Measurements from ENCODE around the gene KIAA1549.

Gene KIAA1549

DNA sequence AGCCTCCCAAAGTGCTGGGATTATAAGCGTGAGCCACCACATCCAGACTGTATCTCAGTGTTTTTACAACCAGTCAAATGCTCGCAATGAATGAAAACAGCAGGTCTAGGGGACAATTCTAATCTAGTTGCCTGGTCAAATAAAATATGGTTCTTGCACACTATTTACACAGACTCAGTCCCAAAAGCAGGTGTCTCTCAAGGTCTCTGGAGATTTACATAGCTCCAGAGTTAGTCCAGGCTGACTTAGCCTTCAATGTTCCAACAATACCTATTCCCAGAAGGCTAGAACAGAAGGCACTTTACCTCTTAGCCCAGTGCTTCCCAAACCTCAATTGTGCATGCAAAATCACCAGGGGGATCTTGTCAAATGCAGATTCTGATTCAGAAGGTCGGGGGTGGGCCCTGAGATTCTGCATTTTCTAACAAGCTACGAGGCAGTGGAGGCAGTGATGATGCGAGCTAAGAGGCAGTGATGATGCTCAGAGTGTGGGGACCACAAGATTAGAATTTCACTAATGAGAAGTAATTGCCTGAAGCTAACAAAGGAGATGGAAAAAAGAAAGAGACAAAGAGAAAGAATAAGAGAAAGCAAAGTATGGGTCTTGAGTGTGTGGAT lies 6.4 kb downstream of the KIAA1549 start:
- DNase-seq (ENCODE audit: low read depth), result no peak

DNA sequence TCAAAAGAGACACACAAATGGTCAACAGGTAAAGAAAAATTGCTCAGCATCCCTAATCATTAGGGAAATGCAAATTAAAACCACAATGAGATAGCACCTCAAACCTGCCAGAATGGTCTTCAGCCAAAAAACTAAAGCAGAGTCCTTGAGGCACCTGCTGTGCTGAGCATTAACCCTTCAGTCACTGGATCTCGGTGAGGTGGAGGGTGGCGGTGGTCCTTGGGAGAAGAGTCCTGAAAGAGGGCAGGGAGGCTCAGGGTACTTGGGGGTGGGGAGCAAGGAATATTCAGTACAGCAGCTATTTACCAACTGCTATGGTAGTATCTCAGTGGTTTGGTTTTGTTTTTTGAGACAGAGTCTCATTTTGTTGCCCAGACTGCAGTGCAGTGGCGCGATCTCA lies 7.1 kb downstream of the KIAA1549 start:
- DNase-seq (ENCODE audit: low read depth), result no peak

DNA sequence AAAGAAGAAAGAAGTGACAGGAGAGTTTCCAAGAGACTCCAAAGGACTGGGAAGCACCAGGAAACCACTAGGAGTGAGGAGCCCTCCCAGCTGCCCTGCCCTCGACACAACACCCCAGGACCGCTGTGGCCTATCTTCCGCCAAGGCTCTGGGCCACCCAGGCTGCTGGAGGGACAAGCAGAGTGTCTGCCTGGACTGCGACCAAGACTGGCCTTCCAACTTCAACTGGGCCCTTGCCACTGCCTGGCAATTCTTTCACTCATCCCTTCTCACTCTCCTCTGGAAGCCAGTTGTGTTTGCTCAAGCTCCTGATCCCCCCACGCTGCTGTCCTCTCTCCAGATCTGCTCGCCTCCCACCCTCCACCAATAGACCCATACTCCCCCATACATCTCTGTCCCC lies 10.2 kb downstream of the KIAA1549 start:
- no peak for DNase-seq (ENCODE audit: low read depth)

DNA sequence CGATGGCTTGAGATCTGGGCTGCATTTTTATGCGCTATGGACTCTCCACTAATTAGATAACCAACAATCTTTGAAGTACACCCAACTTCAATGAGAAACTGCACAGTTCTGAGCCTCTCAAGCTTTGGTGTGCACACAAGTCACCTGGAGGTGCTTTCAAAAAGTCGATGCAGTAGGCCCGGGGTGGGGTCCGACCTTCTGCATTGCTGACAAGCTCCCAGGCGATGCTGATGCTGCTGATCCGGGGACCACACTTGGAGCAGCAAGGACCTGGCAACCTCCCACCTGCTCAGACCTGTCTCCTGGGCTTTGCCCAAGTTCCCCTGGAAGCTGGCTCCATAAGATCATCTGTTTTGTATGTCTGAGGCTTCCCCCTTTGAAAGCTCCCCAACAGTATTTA lies 10.7 kb downstream of the KIAA1549 start:
- no peak for DNase-seq (ENCODE audit: low read depth)

DNA sequence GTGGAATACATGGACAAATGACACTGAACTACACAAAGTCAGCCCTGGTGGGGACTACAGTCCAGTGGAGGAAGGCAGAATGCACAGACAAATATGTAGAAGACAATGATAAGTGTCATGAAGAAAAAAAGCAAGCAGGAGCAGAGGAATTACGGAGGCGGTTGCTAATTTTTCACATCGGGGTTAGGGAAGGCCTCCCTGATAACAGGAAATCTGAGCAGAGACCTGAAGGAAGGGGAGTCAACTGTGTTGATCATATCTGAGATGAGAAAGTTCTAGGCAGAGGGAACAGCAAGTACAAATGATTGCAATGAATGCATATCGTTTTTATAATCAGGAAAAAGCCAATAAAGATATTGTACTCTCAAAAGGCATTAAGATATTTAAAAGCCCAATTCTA lies 14.0 kb downstream of the KIAA1549 start:
- no peak for DNase-seq (ENCODE audit: low read depth)

DNA sequence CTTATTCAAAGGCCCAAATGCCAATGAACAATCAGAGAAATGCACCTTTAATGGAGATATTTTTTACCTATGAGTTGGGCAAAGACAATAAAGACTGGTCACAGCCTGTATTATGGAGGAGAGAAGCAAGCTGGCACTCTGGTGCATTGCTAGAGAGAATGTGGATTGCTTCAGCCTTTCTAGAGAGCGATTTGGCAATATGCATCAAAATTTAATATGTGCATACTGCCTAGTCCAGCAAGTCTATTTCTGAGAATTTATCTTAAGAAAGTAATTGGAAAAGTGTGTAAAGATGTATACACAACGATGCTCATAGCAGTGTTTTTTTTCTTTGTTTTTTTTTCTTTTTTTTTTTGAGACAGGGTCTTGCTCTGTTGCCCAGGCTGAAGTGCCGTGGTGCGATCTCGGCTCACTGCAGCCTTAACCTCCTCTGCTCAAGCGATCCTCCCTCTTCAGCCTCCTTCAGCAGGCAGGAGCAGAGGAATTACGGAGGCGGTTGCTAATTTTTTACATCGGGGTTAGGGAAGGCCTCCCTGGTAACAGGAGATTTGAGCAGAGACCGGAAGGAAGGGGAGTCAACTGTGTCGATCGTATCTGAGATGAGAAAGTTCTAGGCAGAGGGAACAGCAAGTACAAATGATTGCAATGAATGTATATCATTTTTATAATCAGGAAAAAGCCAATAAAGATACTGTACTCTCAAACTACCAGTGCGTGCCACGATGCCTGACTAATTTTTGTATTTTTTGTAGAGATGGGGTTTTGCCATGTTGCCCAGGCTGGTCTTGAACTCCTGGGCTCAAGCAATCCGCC lies 16.4 kb downstream of the KIAA1549 start:
- DNase-seq (ENCODE audit: low read depth), result no peak

DNA sequence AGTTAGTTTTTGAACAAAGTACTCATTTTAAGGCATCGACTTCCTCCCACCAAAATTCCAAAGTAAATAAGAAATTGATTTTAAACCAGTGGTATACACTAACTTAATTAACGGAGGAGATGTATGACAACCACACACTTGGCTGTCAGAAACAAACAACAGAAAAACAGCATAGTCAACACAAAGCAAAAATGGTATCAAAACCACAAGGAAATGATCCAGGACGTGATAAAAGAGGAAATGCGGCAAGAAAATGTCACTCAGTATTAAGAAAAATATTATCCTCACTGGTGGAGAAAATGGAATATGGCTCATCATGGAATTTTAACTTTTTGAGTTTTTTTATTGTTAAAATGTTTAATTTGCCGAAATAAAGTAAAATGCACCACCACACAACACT lies 17.5 kb downstream of the KIAA1549 start:
- no peak for DNase-seq (ENCODE audit: low read depth)

DNA sequence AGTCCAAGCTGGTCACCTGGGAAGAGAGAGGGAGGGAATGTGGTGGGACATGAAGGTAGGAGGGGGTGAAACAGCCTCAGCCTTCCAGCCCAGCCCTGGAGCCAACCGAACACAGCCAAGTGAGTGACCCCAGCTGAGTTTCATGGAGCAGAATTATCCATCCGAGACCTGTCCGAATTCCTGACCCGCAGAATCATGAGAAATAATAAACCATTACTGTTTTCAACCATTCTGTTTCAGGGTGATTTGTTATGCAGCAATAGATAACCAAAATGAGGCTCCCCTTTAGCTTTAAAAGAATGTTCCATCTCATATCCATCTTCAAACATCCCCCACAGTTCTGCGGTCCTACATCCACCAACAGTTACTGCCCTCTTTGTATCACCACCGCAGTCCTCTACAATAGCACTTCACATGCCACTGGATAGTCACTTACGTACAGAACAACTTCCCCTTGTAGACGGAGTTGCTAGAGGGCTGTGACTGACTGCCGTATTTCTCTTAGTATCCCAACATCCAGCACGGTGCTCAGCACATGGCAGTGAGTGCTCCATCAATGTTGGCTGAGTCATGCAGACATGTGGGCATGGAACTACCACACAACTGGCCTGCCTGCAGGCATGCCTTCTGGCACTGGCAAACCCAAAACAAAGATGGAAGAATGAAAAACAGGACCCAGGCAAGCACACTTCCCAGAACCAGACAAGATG lies 18.5 kb downstream of the KIAA1549 start:
- no peak for DNase-seq (ENCODE audit: low read depth)

DNA sequence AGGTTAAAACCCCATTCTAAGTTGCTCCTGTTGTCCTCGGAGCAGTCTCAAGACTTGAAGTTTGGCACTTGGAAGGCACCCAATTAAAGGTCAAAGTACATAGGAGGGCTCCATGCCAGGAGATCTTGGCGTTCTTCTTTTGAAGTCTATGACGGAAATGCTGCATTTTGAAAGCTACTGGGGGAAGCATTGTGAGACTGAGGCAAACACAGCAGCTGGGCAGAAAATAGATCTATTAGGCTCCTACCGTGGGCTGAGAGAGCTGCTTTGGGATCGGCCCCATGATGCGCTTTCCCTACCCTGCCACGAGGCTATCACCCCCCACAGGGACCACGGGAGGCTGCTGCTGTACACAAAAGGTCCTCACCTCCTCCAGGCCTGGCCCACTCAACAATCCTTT lies 20.0 kb downstream of the KIAA1549 start:
- no peak for DNase-seq (ENCODE audit: low read depth)

DNA sequence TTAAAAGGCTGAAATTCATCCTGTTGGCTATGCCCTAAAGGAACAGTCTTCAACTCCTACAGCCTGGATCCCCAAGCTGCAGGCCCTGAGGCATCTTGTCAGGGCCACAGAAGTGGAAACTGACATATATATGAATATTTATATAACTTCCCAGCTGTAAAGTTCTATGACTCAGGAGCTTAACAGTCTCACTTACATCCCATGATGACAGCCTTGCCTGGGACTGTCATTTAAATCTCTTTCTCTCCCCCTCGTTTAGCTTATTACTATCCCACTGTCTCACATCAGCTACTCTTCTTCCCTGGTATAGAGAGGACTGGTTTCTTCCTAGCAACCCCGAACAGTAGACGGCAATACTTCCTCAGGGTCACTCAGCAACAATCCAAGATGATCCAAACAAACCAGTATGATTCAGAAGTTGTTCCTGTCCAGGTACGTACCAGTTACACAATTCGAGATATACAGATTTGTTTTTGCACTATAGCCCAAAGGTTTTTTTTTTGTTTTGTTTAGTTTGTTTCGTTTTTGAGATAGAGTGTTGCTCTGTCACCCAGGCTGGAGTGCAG lies 22.7 kb downstream of the KIAA1549 start:
- DNase-seq (ENCODE audit: low read depth), result no peak

DNA sequence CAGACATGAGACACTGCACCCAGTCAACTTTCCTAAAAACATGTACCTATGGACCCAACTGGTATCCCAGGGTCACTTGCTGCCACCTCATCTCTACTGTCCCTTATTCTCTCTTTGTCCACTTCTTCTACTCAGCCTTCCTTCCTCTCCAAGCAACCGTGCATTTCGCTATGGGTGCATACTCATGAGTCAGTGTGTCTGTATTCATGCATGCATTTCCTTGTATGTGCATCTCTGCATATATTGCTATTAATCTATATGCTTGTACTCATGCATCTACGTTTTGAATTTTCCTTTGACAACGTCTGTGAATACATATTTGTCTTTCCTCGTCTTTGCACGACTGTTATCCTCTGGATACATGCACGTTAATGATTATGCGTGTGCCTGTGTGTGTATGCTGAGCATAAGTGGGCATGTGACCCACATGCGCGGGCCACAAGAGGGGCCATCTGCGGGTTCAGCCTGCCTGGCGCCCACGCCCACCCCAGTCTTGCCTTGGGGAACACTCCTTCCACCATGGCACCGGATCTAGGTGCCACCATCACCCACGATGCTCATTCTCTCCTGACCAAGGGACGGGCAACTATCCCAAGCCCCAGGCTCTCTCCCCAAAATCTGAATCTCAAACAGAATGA lies 23.3 kb downstream of the KIAA1549 start:
- no peak for DNase-seq (ENCODE audit: low read depth)

DNA sequence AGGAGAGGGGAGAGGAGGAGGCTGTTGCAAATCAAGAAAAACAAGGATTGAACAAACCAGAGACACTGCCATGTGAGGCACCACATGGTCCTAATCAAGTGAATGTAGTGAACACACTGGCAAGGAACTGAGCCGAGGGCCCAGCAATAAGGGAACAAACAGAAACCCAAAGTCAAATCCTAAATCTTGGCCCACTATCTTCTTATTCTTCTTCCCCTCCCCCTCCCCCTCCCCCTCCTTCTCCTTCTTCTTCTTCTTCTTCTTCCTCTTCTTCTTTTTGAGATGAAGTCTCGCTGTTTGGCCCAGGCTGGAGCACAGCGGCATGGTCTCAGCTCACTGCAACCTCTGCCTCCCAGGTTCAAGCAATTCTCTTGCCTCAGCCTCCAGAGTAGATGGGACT lies 24.0 kb downstream of the KIAA1549 start:
- DNase-seq (ENCODE audit: low read depth), result no peak

DNA sequence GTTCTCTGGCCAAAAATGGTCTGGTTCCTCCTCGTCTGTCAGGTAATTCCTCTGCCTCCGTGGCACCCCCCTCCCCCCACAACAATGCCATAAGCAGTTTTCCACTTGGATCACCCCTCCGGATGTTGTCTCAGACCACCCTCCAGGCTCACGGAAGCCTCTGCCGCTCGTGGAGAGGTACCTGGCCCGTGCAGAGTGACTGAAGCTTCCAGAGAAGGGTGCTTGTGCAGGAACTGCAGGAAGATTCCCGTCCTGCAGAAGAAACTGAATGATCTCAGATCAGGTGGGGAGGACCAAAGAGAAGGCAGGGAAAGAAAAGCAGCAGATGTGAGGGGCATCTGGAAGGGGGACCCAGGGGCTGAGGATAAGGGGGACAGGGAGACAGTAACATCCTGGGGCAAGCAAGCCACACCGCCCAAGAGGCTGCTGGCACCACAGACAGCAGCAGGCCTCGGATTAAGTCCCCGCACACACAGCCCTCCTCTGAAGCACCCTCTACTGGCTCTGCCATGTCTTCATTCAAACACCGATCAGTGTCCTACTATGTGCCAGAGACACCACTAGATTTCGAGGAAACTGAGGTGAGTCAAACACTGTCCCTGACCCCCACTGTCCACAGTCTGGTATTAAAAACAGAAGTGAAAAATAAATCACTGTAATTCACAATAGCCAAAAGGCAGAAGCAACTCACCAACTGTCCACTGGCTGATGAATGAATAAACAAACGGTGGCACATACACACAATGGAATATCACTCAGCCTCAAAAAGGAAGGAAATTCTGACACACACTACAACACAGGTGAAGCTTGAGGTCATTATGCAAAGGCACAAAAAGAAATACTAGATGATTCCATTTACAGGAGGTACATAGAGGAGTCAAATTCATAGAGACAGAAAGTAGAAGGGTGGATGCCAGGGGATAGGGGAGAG lies 26.4 kb downstream of the KIAA1549 start:
- no peak for DNase-seq (ENCODE audit: low read depth)

DNA sequence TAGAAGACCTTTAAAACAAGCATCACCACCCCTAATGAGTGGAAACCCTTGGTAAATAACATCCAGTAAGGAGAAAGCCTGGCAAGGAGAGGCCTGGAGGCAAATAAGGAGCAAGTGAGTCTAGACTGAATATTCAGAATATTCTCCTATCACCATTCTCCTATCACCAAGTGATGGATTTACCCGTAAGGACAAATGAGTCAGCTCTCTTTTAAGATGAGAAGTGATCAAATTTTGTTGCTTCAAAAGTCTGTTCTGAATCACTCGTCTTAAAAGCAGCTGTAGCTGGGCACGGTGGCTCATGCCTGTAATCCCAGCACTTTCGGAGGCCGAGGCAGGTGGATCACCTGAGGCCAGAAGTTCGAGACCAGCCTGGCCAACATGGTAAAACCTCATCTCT lies 28.4 kb downstream of the KIAA1549 start:
- DNase-seq (ENCODE audit: low read depth), result no peak

DNA sequence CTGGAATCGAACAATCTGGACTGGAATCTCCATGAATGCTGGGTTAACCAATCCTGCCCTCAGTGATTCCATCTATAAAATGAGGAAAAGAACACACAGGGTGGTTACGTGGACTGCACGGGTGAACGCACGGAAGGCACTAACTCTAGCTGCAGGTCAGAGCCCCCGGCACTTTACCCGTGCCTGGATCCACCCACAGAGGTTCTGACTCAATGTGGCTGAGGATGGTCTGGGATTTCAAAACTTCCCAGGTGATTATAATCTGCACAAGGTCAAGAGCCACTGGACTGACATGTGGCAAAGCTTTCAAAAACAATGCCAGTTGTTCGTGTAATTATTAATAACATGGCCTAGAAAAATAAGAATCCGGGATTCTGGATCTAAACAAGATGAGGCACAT lies 29.2 kb downstream of the KIAA1549 start:
- no peak for DNase-seq (ENCODE audit: low read depth)

DNA sequence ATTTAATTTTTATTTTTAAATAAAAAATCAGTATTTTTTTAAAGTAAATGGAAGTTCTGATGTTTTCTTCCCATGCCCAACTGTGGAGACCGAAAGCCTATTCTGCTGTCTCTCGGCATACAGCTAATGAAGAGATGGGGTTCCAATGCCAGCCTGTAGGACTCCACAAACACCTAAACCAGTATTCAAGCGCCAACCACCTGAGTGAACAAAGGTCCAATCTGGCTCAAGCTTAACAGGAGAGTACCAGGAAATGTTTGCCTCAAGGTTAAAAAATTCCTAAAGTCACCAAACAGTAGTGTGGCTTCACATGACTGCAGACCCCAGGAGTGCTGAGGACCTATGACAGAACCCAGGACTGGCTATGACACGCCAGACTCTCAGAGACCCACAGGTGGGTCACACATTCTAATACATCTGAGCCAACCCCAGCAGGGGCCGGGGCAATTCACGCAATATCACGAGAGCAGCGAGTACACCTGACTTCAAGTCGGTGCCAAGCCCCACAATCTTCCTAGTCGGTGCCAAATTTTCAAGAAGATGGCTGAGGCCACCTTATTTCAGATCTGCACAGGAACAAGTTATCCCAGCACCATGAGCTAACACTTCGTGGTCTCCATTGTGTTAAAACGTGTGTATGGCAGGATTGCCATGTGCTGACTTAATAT lies 31.6 kb downstream of the KIAA1549 start:
- no peak for DNase-seq (ENCODE audit: low read depth)

DNA sequence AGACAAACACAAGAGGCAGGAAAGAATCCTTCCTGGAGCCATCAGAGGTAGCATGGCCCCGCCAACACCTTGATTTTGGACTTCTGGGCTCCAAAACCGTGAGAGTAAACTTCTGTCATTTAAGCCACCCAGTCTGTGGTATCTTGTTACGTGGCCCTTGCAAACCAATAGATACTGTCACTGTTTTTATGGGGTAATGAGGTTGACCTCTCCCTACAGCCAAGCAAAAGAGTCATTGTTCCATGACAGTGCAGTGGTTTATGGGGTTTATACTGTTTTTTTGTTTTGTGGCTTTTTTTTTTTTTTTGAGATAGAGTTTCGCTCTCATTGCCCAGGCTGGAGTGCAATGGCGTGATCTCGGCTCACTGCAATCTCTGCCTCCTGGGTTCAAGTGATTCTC lies 32.8 kb downstream of the KIAA1549 start:
- no peak for DNase-seq (ENCODE audit: low read depth)

DNA sequence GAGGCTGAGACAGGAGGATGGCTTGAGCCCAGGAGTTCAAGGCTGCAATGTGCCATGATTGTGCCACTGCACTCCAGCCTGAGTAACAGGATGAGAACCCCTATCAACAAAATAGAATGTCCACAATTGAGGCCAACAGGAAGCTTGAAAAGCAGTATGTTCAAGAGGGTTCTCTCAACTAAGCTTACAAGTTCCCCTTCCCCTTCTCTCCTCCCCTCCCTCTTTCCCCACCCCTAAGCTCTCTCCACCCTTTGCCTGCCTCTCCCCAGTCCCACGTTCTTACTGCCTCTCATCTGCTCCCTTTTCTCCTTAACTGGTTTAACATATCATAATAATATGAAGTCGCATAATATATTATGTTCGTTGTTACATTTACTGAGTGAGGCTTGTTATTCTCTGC lies 35.4 kb downstream of the KIAA1549 start:
- DNase-seq (ENCODE audit: low read depth), result no peak

DNA sequence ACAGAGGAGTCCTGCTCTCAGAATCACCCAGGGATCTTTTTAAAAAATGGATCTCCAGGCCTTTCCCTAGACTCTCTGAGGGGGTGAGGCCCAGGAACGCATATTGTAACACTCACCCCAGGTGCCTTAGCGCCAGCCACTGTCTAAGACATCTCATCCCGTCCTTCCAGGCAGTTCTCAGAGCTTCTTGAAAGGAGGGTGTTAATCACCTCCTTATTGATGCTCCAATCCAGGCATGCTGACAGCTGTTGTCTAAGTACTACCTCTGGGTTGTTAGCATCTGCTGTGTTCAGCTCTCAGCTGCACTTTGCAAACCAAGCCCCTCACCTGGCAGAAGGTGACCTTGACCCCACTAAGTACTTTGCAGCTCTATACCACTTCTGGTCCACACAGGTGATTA lies 36.0 kb downstream of the KIAA1549 start:
- no peak for DNase-seq (ENCODE audit: low read depth)

DNA sequence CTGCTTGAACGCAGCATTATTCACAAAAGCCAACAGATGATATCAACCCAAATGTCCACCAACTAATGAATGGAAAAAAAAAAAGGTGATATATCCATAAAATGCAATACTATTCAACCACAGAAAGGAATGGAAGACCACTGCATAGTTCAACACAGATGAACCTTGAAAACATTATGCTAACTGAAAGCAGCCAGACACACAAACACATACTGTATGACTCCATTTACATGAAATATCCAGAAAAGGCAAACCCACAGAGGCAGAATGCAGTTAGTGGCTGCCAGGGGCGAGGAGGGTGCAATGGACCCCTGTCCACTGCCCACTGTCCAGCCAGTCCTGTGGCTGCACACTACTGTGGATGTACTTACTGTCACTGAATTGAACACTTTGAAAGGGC lies 36.6 kb downstream of the KIAA1549 start:
- DNase-seq (ENCODE audit: low read depth), result no peak

DNA sequence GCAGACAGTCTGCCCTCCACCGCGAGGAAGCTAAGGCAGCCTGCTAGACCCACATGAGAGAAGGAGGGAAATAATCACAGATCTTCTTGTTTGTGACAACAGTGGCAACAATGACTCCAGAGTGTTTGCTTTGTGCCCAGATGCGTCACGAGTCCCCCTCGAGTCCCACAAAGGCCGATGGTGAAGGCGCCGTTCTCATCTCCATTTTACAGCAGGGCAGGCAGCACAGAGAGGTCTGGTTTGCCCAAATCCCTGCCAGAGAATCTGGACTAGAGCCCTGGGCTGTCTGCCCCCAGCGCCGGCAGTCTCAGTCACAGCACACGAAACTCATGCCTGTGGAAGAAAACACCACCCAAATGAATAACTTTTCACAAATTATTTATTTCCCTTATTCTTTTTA lies 38.1 kb downstream of the KIAA1549 start:
- no peak for DNase-seq (ENCODE audit: low read depth)
